Body of pancreas (tissue), 4 donors: ENCODE measurements around the gene OGFR.

Source experiments
- POLR2A ChIP-seq, 3 donors: fragments of 450-650 bp; IDR thresholded peaks; one replicate each; pipeline ENCODE4 v1.6.1; 2016; ENCODE audit warnings: antibody characterized with exemption in 3 of 3, mild to moderate bottlenecking in 2 of 3
- TF ChIP-seq, protein P1 (sequence below), 7 experiments: fragments of 450-650 bp in 4 of 7; fragments of 200-600 bp in 3 of 7; sonication (generic) in 3 of 7; IDR thresholded peaks; one replicate each; pipeline ENCODE4 v1.5.1; 2016 to 2019; ENCODE audit warnings: antibody characterized with exemption in 7 of 7

DNA sequence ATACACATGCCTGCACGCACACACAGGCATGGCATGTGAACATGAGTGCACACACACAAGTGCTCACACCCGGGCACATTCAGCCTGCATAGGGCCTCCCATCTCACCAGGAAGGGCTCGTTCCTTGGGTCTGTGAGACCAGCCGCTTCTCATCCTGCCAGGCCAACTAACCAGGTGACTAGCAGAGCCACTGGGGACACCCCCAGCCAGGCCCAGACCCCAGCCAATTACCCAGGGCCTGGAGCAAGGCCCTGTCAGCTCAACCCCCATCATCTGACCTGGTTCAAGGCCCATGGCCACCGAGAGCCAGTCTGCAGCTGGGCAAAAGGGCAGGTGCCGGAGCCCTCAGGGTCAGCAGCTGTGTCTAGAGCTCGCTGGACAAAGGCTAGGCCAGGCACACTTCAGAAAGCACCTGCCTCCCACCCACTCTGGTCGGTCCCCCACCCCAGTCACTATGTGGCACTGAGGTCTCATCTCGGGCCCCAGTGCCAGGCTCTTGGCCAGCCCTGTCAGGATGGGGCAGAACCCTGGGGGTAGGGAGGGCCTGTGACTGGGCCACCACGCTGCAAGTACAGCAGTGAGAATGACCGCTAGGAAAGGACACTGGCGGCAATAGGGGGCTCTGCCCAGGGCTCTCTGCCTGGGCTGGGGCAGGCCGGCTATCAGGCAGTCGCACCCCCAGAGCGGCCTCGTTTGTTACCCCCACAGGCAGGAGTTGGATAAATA lies 35.1 kb upstream of the OGFR start:
- no peak for TF ChIP-seq POLR2A (IDR thresholded peaks at IDR 0.05)
- TF ChIP-seq, protein P1, sequence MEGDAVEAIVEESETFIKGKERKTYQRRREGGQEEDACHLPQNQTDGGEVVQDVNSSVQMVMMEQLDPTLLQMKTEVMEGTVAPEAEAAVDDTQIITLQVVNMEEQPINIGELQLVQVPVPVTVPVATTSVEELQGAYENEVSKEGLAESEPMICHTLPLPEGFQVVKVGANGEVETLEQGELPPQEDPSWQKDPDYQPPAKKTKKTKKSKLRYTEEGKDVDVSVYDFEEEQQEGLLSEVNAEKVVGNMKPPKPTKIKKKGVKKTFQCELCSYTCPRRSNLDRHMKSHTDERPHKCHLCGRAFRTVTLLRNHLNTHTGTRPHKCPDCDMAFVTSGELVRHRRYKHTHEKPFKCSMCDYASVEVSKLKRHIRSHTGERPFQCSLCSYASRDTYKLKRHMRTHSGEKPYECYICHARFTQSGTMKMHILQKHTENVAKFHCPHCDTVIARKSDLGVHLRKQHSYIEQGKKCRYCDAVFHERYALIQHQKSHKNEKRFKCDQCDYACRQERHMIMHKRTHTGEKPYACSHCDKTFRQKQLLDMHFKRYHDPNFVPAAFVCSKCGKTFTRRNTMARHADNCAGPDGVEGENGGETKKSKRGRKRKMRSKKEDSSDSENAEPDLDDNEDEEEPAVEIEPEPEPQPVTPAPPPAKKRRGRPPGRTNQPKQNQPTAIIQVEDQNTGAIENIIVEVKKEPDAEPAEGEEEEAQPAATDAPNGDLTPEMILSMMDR (IDR thresholded peaks at IDR 0.05) = no peak
